ENCODE results near the gene CYP2A13.

CYP2A13 gene

GRCh38 chr19:41064974-41065569 lies 23.2 kb upstream of the CYP2A13 start:
- peak; percentile 41 for DNase-seq (ENCODE audit: extremely low spot score)
- TF ChIP-seq ARNT (IDR thresholded peaks at IDR 0.05) (no peak), L3MBTL2 (conservative IDR thresholded peaks at IDR 0.05) (no peak), SP1 (IDR thresholded peaks at IDR 0.05) (no peak), ELF4 (IDR thresholded peaks at IDR 0.05) (no peak), BHLHE40 (IDR thresholded peaks at IDR 0.05; ENCODE audit: borderline replicate concordance) (no peak), PKNOX1 (IDR thresholded peaks at IDR 0.05) (no peak), TARDBP (IDR thresholded peaks at IDR 0.05) (no peak), NFRKB (IDR thresholded peaks at IDR 0.05) (no peak), FOXM1 (IDR thresholded peaks at IDR 0.05; ENCODE audit: borderline replicate concordance) (no peak), HDGF (IDR thresholded peaks at IDR 0.05; ENCODE audit: borderline replicate concordance) (no peak)
- ChIA-PET POLR2A (no interaction called here), CTCF (no interaction called here)

GRCh38 chr19:41076286-41076685 lies 12.0 kb upstream of the CYP2A13 start:
- no peak for DNase-seq (ENCODE audit: extremely low spot score)
- POLR2A ChIA-PET: no interaction called here
- CTCF ChIA-PET: no interaction called here
- TF ChIP-seq NFRKB (IDR thresholded peaks at IDR 0.05): no peak
- TF ChIP-seq L3MBTL2 (conservative IDR thresholded peaks at IDR 0.05): no peak
- no peak for TF ChIP-seq FOXK2 (IDR thresholded peaks at IDR 0.05)
- TF ChIP-seq PKNOX1 (IDR thresholded peaks at IDR 0.05): no peak
- no peak for TF ChIP-seq TARDBP (IDR thresholded peaks at IDR 0.05)
- no peak for TF ChIP-seq ELF4 (IDR thresholded peaks at IDR 0.05)
- no peak for TF ChIP-seq BHLHE40 (IDR thresholded peaks at IDR 0.05; ENCODE audit: borderline replicate concordance)
- no peak for TF ChIP-seq SP1 (IDR thresholded peaks at IDR 0.05)
- no peak for TF ChIP-seq FOXA1 (IDR thresholded peaks at IDR 0.05)
- TF ChIP-seq ARNT (IDR thresholded peaks at IDR 0.05): no peak

GRCh38 chr19:41083516-41083915 lies 4.7 kb upstream of the CYP2A13 start:
- TF ChIP-seq CTBP1 (IDR thresholded peaks at IDR 0.05; ENCODE audit: borderline replicate concordance): no peak
- TF ChIP-seq SUZ12 (IDR thresholded peaks at IDR 0.05): no peak
- TF ChIP-seq ZNF384 (IDR thresholded peaks at IDR 0.05): no peak
- TF ChIP-seq PKNOX1 (IDR thresholded peaks at IDR 0.05): no peak
- no peak for TF ChIP-seq SP1 (IDR thresholded peaks at IDR 0.05)
- no peak for TF ChIP-seq L3MBTL2 (conservative IDR thresholded peaks at IDR 0.05)
- no peak for TF ChIP-seq FOXA1 (IDR thresholded peaks at IDR 0.05)
- no peak for TF ChIP-seq FOXK2 (IDR thresholded peaks at IDR 0.05)
- TF ChIP-seq LEF1 (IDR thresholded peaks at IDR 0.05; ENCODE audit: borderline replicate concordance): no peak
- TF ChIP-seq NFRKB (IDR thresholded peaks at IDR 0.05): no peak
- ChIA-PET POLR2A (no interaction called here), CTCF (no interaction called here)
- no peak for DNase-seq (ENCODE audit: extremely low spot score)

- DNase-seq (ENCODE audit: extremely low spot score): no peak
- ChIA-PET CTCF (no interaction called here), POLR2A (no interaction called here)
- TF ChIP-seq NFRKB (IDR thresholded peaks at IDR 0.05): no peak
- TF ChIP-seq ZNF384 (IDR thresholded peaks at IDR 0.05): no peak
- no peak for TF ChIP-seq LEF1 (IDR thresholded peaks at IDR 0.05; ENCODE audit: borderline replicate concordance)
- no peak for TF ChIP-seq FOXA1 (IDR thresholded peaks at IDR 0.05)
- no peak for TF ChIP-seq ARNT (IDR thresholded peaks at IDR 0.05)
- TF ChIP-seq HDGF (IDR thresholded peaks at IDR 0.05; ENCODE audit: borderline replicate concordance): no peak
- TF ChIP-seq BHLHE40 (IDR thresholded peaks at IDR 0.05; ENCODE audit: borderline replicate concordance): no peak
- TF ChIP-seq ELF4 (IDR thresholded peaks at IDR 0.05): no peak
- TF ChIP-seq CTBP1 (IDR thresholded peaks at IDR 0.05; ENCODE audit: borderline replicate concordance): no peak
Observed at GRCh38 chr19:41085748-41086415, 2.4 kb upstream of the CYP2A13 start.

GRCh38 chr19:41089959-41090358 lies 1.7 kb downstream of the CYP2A13 start:
- POLR2A ChIA-PET: no interaction called here
- no peak for DNase-seq (ENCODE audit: extremely low spot score)
- CTCF ChIA-PET: no interaction called here
- no peak for TF ChIP-seq CTBP1 (IDR thresholded peaks at IDR 0.05; ENCODE audit: borderline replicate concordance)
- no peak for TF ChIP-seq ELF4 (IDR thresholded peaks at IDR 0.05)
- no peak for TF ChIP-seq TARDBP (IDR thresholded peaks at IDR 0.05)
- no peak for TF ChIP-seq LEF1 (IDR thresholded peaks at IDR 0.05; ENCODE audit: borderline replicate concordance)
- TF ChIP-seq BHLHE40 (IDR thresholded peaks at IDR 0.05; ENCODE audit: borderline replicate concordance): no peak
- TF ChIP-seq SP1 (IDR thresholded peaks at IDR 0.05): no peak

GRCh38 chr19:41095703-41096102 lies 7.5 kb downstream of the CYP2A13 start:
- POLR2A ChIA-PET: no interaction called here
- no peak for DNase-seq (ENCODE audit: extremely low spot score)
- CTCF ChIA-PET: interaction anchor here (0.6 kb wide), 1 partner anchor 658 kb away, joined by 4 read pairs; no protein-coding TSS in a partner anchor
- TF ChIP-seq L3MBTL2 (conservative IDR thresholded peaks at IDR 0.05) (no peak), SP1 (IDR thresholded peaks at IDR 0.05) (no peak), NFRKB (IDR thresholded peaks at IDR 0.05) (no peak), FOXK2 (IDR thresholded peaks at IDR 0.05) (no peak), HDGF (IDR thresholded peaks at IDR 0.05; ENCODE audit: borderline replicate concordance) (no peak), ZNF384 (IDR thresholded peaks at IDR 0.05) (no peak), SUZ12 (IDR thresholded peaks at IDR 0.05) (no peak), ARNT (IDR thresholded peaks at IDR 0.05) (no peak), FOXM1 (IDR thresholded peaks at IDR 0.05; ENCODE audit: borderline replicate concordance) (no peak), ELF4 (IDR thresholded peaks at IDR 0.05) (no peak), CTBP1 (IDR thresholded peaks at IDR 0.05; ENCODE audit: borderline replicate concordance) (no peak), BHLHE40 (IDR thresholded peaks at IDR 0.05; ENCODE audit: borderline replicate concordance) (no peak), PKNOX1 (IDR thresholded peaks at IDR 0.05) (no peak)

Data from HEK293T (cell line).